H1 (cell line): Measurements from ENCODE around the gene IGFBP3. TPM values are rescaled to one million over a fixed set of nuclear protein-coding genes. Genes with fewer than 3 reads are reported as not detected.

Source experiments
- CTCF ChIA-PET: fragments of 300-600 bp; sonication (Branson Sonifier 250); formaldehyde crosslinking; loops from one replicate; lab custom pipeline; 2021; ENCODE audit not compliant: partially characterized antibody; lab: Charles Lee
- POLR2A ChIA-PET: fragments of 300-600 bp; sonication (Branson Sonifier 250); formaldehyde crosslinking; loops from one replicate; lab custom pipeline; 2021; ENCODE audit warnings: inconsistent platforms; ENCODE audit not compliant: partially characterized antibody; lab: Charles Lee
- DNase-seq, 2 experiments: peaks; one replicate each; pipeline versions ENCODE4 v3.0.0 to v3.0.0-alpha.2; 2010 to 2022; ENCODE audit warnings: low spot score in 2 of 2, low read depth in 1 of 2, mixed read lengths in 1 of 2
- FAIRE-seq: peaks from 2 replicates; lab custom pipeline; 2011; peaks lifted over from hg19 to GRCh38; lab: Jason Lieb, UNC
- H2AFZ ChIP-seq: 2 replicates; pipeline ENCODE4 v1.8.1; 2012; ENCODE audit warnings: low read length, inconsistent platforms
- H2AK5ac ChIP-seq: 2 replicates; pipeline ENCODE4 v1.6.1; 2013; ENCODE audit warnings: low read depth, low read length
- H2BK120ac ChIP-seq: replicated peaks from 2 replicates; pipeline ENCODE3; 2013; ENCODE audit warnings: low read depth, low read length, inconsistent platforms
- H2BK12ac ChIP-seq: 2 replicates; pipeline ENCODE4 v1.6.1; 2013; ENCODE audit warnings: low read depth, low read length
- H2BK15ac ChIP-seq: 2 replicates; pipeline ENCODE4 v1.6.1; 2013; ENCODE audit warnings: low read length
- H2BK20ac ChIP-seq: 2 replicates; pipeline ENCODE4 v1.6.1; 2013; ENCODE audit warnings: low read length
- H2BK5ac ChIP-seq: 2 replicates; pipeline ENCODE4 v1.6.1; 2013; ENCODE audit warnings: low read depth, low read length
- H3K14ac ChIP-seq: 2 replicates; pipeline ENCODE4 v1.6.1; 2013; ENCODE audit warnings: inconsistent platforms; ENCODE audit not compliant: insufficient read length
- H3K18ac ChIP-seq: 2 replicates; pipeline ENCODE4 v1.6.1; 2013; ENCODE audit warnings: low read length; ENCODE audit errors: extremely low read depth
- H3K23ac ChIP-seq: 2 replicates; pipeline ENCODE4 v1.6.1; 2013; ENCODE audit warnings: inconsistent platforms; ENCODE audit not compliant: insufficient read length
- H3K23me2 ChIP-seq: 2 replicates; pipeline ENCODE4 v1.6.1; 2013; ENCODE audit warnings: low read depth, low read length
- H3K27ac ChIP-seq: 2 replicates; pipeline ENCODE4 v1.6.1; 2011; ENCODE audit warnings: low read depth, low read length, inconsistent platforms
- H3K27me3 ChIP-seq, 4 experiments: replicated peaks in 1 of 4; 1 replicate in 1 of 4; 2 replicates in 3 of 4; pipeline versions ENCODE4 v1.6.1 to v1.8.1; 2011 to 2013; ENCODE audit warnings: low read length in 3 of 4, mild to moderate bottlenecking in 3 of 4, inconsistent platforms in 2 of 4, mixed read lengths in 2 of 4, moderate library complexity in 1 of 4; ENCODE audit not compliant: control insufficient read depth in 3 of 4, insufficient read depth in 3 of 4; ENCODE audit errors: extremely low read depth in 1 of 4
- H3K36me3 ChIP-seq, 4 experiments: 2 replicates each; pipeline versions ENCODE4 v1.6.1 to v1.8.1; 2011 to 2013; ENCODE audit warnings: mild to moderate bottlenecking in 4 of 4, low read length in 3 of 4, moderate library complexity in 2 of 4, control low read depth in 1 of 4, inconsistent platforms in 1 of 4; ENCODE audit not compliant: insufficient read depth in 4 of 4, control insufficient read depth in 2 of 4
- H3K4ac ChIP-seq: replicated peaks from 2 replicates; pipeline ENCODE3; 2013; ENCODE audit warnings: low read length, low read depth, mixed read lengths, inconsistent platforms; ENCODE audit not compliant: insufficient read length
- H3K4me1 ChIP-seq, 4 experiments: replicated peaks in 1 of 4; 1 replicate in 1 of 4; 2 replicates in 3 of 4; pipeline versions ENCODE4 v1.6.1 to v1.8.1; 2011 to 2013; ENCODE audit warnings: low read length in 3 of 4, inconsistent platforms in 2 of 4, mixed read lengths in 1 of 4; ENCODE audit not compliant: insufficient read depth in 4 of 4, control insufficient read depth in 3 of 4
- H3K4me2 ChIP-seq, 2 experiments: 2 replicates each; pipeline versions ENCODE4 v1.6.1 to v1.8.1; 2011 to 2013; ENCODE audit warnings: low read depth in 2 of 2, low read length in 2 of 2, control low read depth in 1 of 2, inconsistent platforms in 1 of 2, mild to moderate bottlenecking in 1 of 2; ENCODE audit not compliant: insufficient read depth in 1 of 2
- H3K4me3 ChIP-seq, 4 experiments: fragments of 200-600, 300-600 bp in 1 of 4; sonication (generic), shearing (Covaris generic), sonication (Bioruptor Twin) in 1 of 4; 2 replicates each; pipeline versions ENCODE4 v1.5.1 to v1.8.1; 2011 to 2016; ENCODE audit warnings: low read length in 4 of 4, low read depth in 3 of 4, control low read depth in 2 of 4, inconsistent platforms in 2 of 4, mild to moderate bottlenecking in 2 of 4, mixed read lengths in 1 of 4, moderate library complexity in 1 of 4; ENCODE audit not compliant: insufficient read depth in 2 of 4; ENCODE audit errors: extremely low read depth in 1 of 4
- H3K56ac ChIP-seq: replicated peaks from 2 replicates; pipeline ENCODE3; 2013; ENCODE audit warnings: low read depth, mild to moderate bottlenecking, mixed read lengths, low read length, inconsistent platforms; ENCODE audit not compliant: insufficient read length
- H3K79me1 ChIP-seq: 2 replicates; pipeline ENCODE4 v1.6.1; 2013; ENCODE audit warnings: low read depth, low read length, control low read depth
- H3K79me2 ChIP-seq, 2 experiments: 2 replicates each; pipeline versions ENCODE4 v1.6.1 to v1.8.1; 2012 to 2013; ENCODE audit warnings: low read length in 2 of 2, mild to moderate bottlenecking in 2 of 2, inconsistent platforms in 1 of 2; ENCODE audit not compliant: insufficient read depth in 2 of 2, control insufficient read depth in 1 of 2
- H3K9ac ChIP-seq, 4 experiments: replicated peaks in 1 of 4; 1 replicate in 1 of 4; 2 replicates in 3 of 4; pipeline versions ENCODE4 v1.6.1 to v1.8.1; 2011 to 2013; ENCODE audit warnings: low read depth in 3 of 4, low read length in 3 of 4, control low read depth in 2 of 4, mild to moderate bottlenecking in 2 of 4, moderate library complexity in 2 of 4, inconsistent platforms in 1 of 4; ENCODE audit errors: extremely low read depth in 1 of 4
- H3K9me3 ChIP-seq, 2 experiments: 2 replicates each; pipeline versions ENCODE4 v1.6.1 to v1.8.1; 2012 to 2013; ENCODE audit warnings: mild to moderate bottlenecking in 2 of 2, moderate library complexity in 2 of 2, control low read depth in 1 of 2, inconsistent platforms in 1 of 2, low read depth in 1 of 2, low read length in 1 of 2, mixed read lengths in 1 of 2; ENCODE audit not compliant: insufficient read depth in 2 of 2
- H4K20me1 ChIP-seq, 2 experiments: replicated peaks in 1 of 2; 2 replicates each; pipeline versions ENCODE3 to v1.8.1; 2011 to 2013; ENCODE audit warnings: inconsistent platforms in 2 of 2, low read length in 2 of 2, mild to moderate bottlenecking in 1 of 2; ENCODE audit not compliant: insufficient read depth in 2 of 2, control insufficient read depth in 1 of 2
- H4K5ac ChIP-seq: 2 replicates; pipeline ENCODE4 v1.6.1; 2013; ENCODE audit warnings: low read length, low read depth, mixed read lengths, inconsistent platforms; ENCODE audit not compliant: insufficient read length
- H4K8ac ChIP-seq: 2 replicates; pipeline ENCODE4 v1.8.0; 2013; ENCODE audit warnings: mild to moderate bottlenecking, moderate library complexity, low read length, inconsistent platforms; ENCODE audit not compliant: insufficient read depth; ENCODE audit errors: extremely low read depth
- H4K91ac ChIP-seq: replicated peaks from 2 replicates; pipeline ENCODE3; 2013; ENCODE audit warnings: low read length, mixed read lengths, inconsistent platforms; ENCODE audit not compliant: insufficient read length
- ATF2 ChIP-seq: IDR thresholded peaks from 2 replicates; pipeline ENCODE4 v1.6.1; 2012; ENCODE audit warnings: low read length, inconsistent platforms
- BACH1 ChIP-seq: IDR thresholded peaks from 2 replicates; pipeline ENCODE4 v1.6.1; 2012; ENCODE audit warnings: low read length, improper control_type of control experiment
- CBX8 ChIP-seq: fragments of 300-800, 300-1000 bp; sonication (generic); IDR thresholded peaks from 2 replicates; pipeline ENCODE4 v1.7.1; 2016; ENCODE audit warnings: low read depth, low read length, borderline replicate concordance
- KDM1A ChIP-seq: fragments of 200-600, 300-600 bp; sonication (generic); IDR thresholded peaks from 2 replicates; pipeline ENCODE4 v1.7.1; 2016; ENCODE audit warnings: mild to moderate bottlenecking, low read length, borderline replicate concordance
- KDM5A ChIP-seq: fragments of 200-600 bp; IDR thresholded peaks from 2 replicates; pipeline ENCODE4 v1.7.1; 2012; ENCODE audit warnings: mild to moderate bottlenecking, low read length, inconsistent platforms, mixed read lengths
- YY1 ChIP-seq: IDR thresholded peaks from 2 replicates; pipeline ENCODE4 v1.6.1; 2011; ENCODE audit warnings: low read depth, mild to moderate bottlenecking, low read length
- WGBS, 2 experiments: shearing (Covaris generic) in 1 of 2; methylation state at CpG; one replicate each; pipeline versions ENCODE4 v1.1.6 to v1.1.7; 2013 to 2015; ENCODE audit warnings: low lambda C conversion rate in 2 of 2, mixed read lengths in 2 of 2, inconsistent platforms in 1 of 2, low coverage in 1 of 2, missing lambda C conversion rate in 1 of 2; ENCODE audit not compliant: insufficient replicate concordance in 2 of 2, insufficient coverage in 1 of 2, insufficient read length in 1 of 2; ENCODE audit errors: extremely low coverage in 1 of 2, missing lambda C conversion rate in 1 of 2; 5-methylcytosine and 5-hydroxymethylcytosine counted together
- polyA plus RNA-seq, 7 experiments: library from polyadenylated mRNA; depleted of rRNA in 3 of 7; stranded (reverse) in 5 of 7; unstranded in 2 of 7; fragments of >200 nt in 5 of 7; fragments of 200-250 nt in 2 of 7; gene quantifications; 1 replicate in 5 of 7; 2 replicates in 1 of 7; 4 replicates in 1 of 7; pipeline versions ENCODE4 v1.2.1 to v1.2.3, GENCODE V29; 2011 to 2013; ENCODE audit warnings: missing spikeins in 2 of 7, mixed read lengths in 2 of 7
- total RNA-seq: library from RNA; stranded (reverse); fragmentation: NEBNext Ultra II Directional; extraction: Animal tissue kit (Norgen Biotek cat#: 25700); gene quantifications from 2 replicates; pipeline ENCODE4 v1.2.1, GENCODE V29; 2021

IGFBP3 gene
- total and polyA plus RNA-seq, 2 of the 8 experiments (the other 6 are each of a cell fraction or from before 2014, with no cell fraction given), result 5.5 to 12.1 TPM

- H2BK12ac ChIP-seq, result no peak overlapping the region
- no peak overlapping the region for H2AK5ac ChIP-seq
- H3K14ac ChIP-seq, result no peak overlapping the region
- H3K18ac ChIP-seq, result no peak overlapping the region
- no peak overlapping the region for H3K4ac ChIP-seq
- no peak overlapping the region for H2BK20ac ChIP-seq
- no peak overlapping the region for H2BK120ac ChIP-seq
- no peak overlapping the region for H3K23ac ChIP-seq
- no peaks in the 10 kb centered on the region for H3K79me1 ChIP-seq
- POLR2A ChIA-PET, result no interaction called here
- H3K27me3 ChIP-seq, result no peaks in the 10 kb centered on the region
- no peaks in the 10 kb centered on the region for H3K4me1 ChIP-seq
- 93% methylated on average over 10 of the region's 10 CpGs; no CpG with 5 or more reads in 1 of the 2 experiments for WGBS, 2 experiments
- FAIRE-seq (no peak), DNase-seq (no peak)
- no peaks in the 10 kb centered on the region for H3K23me2 ChIP-seq
- TF ChIP-seq KDM5A (no peak), ATF2 (no peak), YY1 (no peak), KDM1A (no peak), CBX8 (no peak), BACH1 (no peak)
- H3K79me2 ChIP-seq, result no peaks in the 10 kb centered on the region
- no peak overlapping the region for H2BK15ac ChIP-seq
- H3K4me3 ChIP-seq, result no peak overlapping the region
- no peak overlapping the region for H3K4me2 ChIP-seq
- H4K8ac ChIP-seq, result no peak overlapping the region
- H2BK5ac ChIP-seq, result no peak overlapping the region
- no peak overlapping the region for H2AFZ ChIP-seq
- CTCF ChIA-PET, result interaction anchor here (1.6 to 1.7 kb wide), 2 partner anchors 9 to 46 kb away, joined by 3 to 5 read pairs; no protein-coding TSS in a partner anchor
- H3K9me3 ChIP-seq, result no peaks in the 10 kb centered on the region
- H3K27ac ChIP-seq, result no peak overlapping the region
- H3K36me3 ChIP-seq, result no peaks in the 10 kb centered on the region
- H4K20me1 ChIP-seq, result no peaks in the 10 kb centered on the region
- no peak overlapping the region for H4K5ac ChIP-seq
- no peak overlapping the region for H3K56ac ChIP-seq
- no peak overlapping the region for H3K9ac ChIP-seq
- no peak overlapping the region for H4K91ac ChIP-seq
Measured at GRCh38 chr7:45968856-45969541, 47.9 kb upstream of the IGFBP3 start.
